HG03175 (cell line): ENCODE measurements around the gene APOD.

ENCODE experiments used
- ATAC-seq: cut with Tn5 transposase; IDR thresholded peaks from one replicate; pipeline ENCODE4 v1.9.1; 2021; ENCODE audit warnings: mild to moderate bottlenecking, moderate library complexity; ENCODE audit not compliant: unreplicated experiment

APOD gene

GRCh38 chr3:195531683-195532082 is 52.1 kb downstream of the APOD start:
- ATAC-seq = no peak

DNA sequence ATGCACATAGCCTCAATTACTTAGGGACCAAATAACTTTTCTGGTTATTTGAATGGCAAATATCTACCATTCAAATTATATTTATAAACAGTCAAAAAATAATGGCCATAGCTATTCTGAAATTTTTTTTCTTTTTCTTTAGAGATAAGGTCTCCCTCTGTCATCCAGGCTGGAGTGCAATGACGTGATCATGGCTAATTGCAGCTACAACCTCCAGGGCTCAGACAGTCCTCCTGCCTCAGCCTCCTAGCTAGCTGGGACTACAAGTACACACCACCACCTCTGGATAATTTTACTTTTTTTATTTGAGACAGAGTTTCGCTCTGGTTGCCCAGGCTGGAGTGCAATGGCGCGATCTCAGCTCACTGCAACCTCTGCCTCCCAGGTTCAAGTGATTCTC is 57.2 kb downstream of the APOD start:
- ATAC-seq = no peak

DNA sequence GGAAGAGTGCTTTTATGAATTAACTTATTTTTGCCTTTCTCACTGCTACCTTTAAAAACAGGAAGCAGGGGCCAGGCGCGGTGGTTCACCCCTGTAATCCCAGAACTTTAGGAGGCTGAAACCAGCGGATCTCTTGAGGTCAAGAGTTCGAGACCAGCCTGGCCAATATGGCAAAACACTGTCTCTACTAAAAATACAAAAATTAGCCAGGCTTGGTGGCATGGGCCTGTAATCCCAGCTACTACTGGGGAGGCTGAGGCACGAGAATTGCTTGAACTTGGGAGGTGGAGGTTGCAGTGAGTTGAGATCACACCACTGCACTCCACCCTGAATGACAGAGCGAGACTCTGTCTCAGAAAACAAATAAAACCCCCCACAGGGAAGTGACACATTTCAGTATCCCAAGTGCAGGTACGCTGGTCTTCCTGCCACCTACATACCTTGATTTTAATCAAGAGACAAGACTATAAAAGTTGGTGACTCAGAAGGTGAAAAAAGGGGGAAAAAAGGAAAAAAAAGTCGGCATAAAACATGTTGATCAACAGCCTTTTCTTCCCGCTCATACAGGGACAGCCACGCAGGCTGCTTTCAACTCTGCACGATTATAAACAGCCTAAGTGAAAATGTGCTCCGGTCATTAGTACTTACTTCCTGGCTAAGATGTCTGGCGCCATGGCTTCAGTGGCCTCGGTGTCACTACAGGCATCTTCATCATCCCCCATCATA is 59.4 kb downstream of the APOD start:
- ATAC-seq = no peak

DNA sequence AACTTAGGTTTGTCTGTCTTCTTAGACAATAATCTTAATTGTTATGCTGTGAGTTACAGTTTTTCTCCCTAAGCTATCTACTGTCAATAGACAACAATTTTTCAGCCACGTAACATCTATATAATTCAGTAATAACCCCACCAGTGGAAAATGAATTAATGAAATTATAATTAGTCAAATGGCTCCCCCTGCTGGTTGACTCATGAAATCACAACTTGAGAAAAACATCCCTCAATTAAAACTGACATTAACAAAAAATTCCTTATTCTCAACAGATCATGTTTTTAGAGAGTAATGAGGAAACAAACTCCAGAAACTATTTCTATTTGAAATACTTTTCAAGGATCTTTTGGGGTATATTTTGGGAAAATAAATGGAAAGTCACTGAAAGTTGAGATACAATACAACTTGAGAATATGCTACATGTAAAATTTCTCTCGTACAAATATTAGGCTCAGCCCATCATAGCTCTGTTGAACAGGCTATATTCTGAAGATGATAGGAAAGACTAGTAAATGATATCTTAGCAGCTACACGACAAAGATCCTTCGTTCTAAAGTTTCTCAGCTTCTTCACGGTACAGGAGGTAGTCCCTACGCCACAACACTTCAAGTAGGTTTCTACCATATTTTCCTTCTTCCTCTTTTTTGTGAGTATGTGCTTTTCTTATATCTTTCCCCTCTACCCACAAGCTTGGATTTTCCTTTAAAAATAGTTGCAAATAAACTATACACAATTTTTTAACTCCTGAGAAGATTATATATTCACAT is 61.3 kb downstream of the APOD start:
- no peak for ATAC-seq
